Posterior vena cava (tissue), 2 donors: Measurements from ENCODE around the gene SGK1. TPM values are rescaled to one million over a fixed set of nuclear protein-coding genes. Genes with fewer than 3 reads are reported as not detected.

Experiments
- DNase-seq: peaks from one replicate; pipeline ENCODE4 v3.0.0-alpha.2; 2020; ENCODE audit warnings: low spot score
- intact Hi-C, 2 donors: fragments of 100-400 bp; cut with DNase I; formaldehyde crosslinking; loops; one replicate each; pipeline versions ENCODE4 v1.14.1 to v1.14.2; 2022 to 2023
- total RNA-seq, 2 donors: library from RNA; stranded (reverse); fragmentation: NEBNext Ultra II Directional; extraction: Animal tissue kit (Norgen Biotek cat#: 25700); gene quantifications; one replicate each; pipeline ENCODE4 v1.2.1, GENCODE V29; 2021
- donor health status: DM: yes; HTN: yes; CAD: no.
- donor health status: DM: yes; HTN: yes; CAD: no.

SGK1 gene
- total RNA-seq, 2 donors from 2014 or later, result 61.1 to 143 TPM

GRCh38 chr6:134119486-134119885, 198.4 kb downstream of the SGK1 start:
- DNase-seq, result no peak

More at GRCh38 chr6:134119486-134119885, 198.4 kb downstream of the SGK1 start:
- intact Hi-C loops, result no loop called here
